ENCODE data around the gene GMPPB.
A peak's percentile ranks its signal among the peaks of the same experiment; 100 is the strongest.

The GMPPB gene

DNA sequence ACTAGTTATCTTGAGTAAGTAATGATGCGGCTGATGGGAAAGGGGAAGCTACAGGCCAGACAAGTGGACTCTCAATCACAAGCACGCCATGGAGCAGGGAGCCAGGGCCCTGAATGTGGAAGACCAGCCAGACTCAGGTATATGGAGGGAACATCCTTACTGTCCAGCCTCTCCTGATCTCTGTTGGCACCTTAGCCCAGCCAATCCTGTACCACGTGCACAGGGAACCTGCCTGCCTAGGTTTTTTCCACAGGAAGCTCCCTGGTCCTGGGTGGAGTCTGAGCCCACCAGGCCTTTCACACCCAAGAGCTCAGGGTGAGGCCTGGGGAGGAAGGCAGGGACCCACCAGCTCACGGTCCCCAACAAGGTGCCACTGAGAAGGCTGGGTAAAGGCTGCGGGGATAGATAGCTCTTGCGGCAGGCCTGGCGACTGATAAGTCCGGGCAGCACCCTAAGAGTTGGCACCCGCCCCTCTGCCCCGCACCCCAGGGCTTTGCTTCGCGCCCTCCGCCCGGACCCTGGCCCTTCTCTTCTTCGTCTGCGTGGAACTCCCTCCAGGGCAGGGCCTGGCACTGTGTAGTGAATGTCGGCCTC lies 50.5 kb downstream of the GMPPB start:
- no peak for DNase-seq (ENCODE audit: extremely low read depth in 1 of 2, low read depth in 1 of 2)

DNA sequence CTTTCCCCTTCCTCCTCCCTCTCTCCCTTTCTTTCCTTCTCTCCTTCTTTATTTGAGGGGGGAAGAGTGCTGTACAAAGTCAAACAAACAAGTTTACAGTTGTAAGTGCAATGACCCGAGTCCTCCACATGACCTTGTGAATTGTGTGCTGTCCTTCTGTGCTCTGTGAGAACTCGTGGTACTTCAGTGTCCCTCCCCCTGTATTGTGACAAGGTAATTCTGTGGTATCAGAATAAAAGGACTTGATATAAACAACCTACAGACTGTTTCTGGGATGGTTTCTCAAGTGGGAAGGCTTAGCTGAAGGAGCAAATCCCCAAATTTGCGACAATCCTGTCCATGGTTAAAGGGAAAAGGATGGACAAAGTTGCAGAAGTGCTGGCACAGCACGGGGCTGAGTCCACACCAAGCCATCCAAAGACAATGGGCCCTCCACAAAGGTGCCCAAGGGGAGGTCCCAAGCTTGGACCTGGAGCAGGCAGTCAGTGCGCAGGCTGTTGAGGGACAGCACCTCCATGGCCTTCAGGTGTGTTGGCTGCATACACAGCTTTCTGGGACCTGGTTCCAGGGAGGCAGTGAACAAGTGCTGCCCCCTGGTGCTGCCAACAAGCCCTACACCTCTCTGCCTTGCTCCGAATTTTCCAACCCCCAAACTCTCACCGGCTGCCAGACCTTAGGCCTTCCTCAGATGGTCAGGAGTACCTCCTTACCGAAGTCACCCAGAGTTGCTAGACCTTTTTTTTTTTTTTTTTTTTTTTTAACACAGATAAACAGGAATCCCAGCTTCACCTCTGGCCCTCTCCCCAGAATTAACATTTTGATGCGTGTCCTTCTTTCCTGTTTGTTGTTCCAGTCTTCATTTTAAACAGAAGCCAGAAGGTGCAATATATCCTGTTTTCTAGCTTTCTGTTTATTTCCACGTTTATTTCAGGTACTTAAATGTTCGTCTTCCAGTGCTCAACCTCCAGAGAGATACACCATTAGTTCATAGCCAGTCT lies 52.2 kb downstream of the GMPPB start:
- DNase-seq (ENCODE audit: extremely low read depth in 1 of 2, low read depth in 1 of 2) = peak; percentile 39 to 54

DNA sequence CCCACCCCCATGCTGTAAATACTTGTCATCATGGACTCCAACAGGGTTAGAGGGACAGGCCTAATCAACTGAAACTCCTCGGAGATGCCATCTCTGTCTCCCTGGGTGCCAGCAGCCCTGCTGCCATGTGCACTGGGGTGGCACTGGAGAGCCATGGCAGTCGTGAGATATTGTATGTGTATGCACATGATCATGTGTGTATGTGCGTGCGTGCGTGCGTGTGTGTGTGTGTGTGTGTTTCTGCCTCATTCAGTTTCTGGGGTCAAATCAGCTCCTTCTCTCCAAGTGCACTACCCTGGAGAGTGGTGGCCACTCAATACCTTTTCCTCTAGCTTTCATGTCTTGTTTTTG lies 52.8 kb downstream of the GMPPB start:
- DNase-seq (ENCODE audit: extremely low read depth in 1 of 2, low read depth in 1 of 2) = no peak

Data from activated CD8-positive, alpha-beta memory T cell treated with anti-CD3 and anti-CD28 coated beads for 1 hour (primary cell).